Upper lobe of right lung (tissue), 1 donor: Measurements from ENCODE around the gene TNN. TPM values are rescaled to one million over a fixed set of nuclear protein-coding genes. Genes with fewer than 3 reads are reported as not detected.

Experiments used
- ATAC-seq: fragments of 200-7000 bp; cut with Tn5 transposase; one replicate; pipeline ENCODE4 v1.9.1; 2020; ENCODE audit warnings: mild to moderate bottlenecking, moderate library complexity
- DNase-seq: peaks from one replicate; pipeline ENCODE4 v3.0.0-alpha.2; 2020
- H3K27ac ChIP-seq: fragments of 200-600 bp; one replicate; pipeline ENCODE4 v1.8.0; 2022
- H3K27me3 ChIP-seq: fragments of 200-600 bp; one replicate; pipeline ENCODE4 v1.8.0; 2022; ENCODE audit warnings: mild to moderate bottlenecking
- H3K36me3 ChIP-seq: fragments of 200-600 bp; one replicate; pipeline ENCODE4 v1.8.0; 2022
- H3K4me1 ChIP-seq: fragments of 200-600 bp; one replicate; pipeline ENCODE4 v1.8.0; 2022
- H3K4me3 ChIP-seq: fragments of 200-600 bp; one replicate; pipeline ENCODE4 v1.8.0; 2022; ENCODE audit warnings: mild to moderate bottlenecking
- H3K9me3 ChIP-seq: fragments of 200-600 bp; one replicate; pipeline ENCODE4 v1.8.0; 2022
- CTCF ChIP-seq: fragments of 200-600 bp; IDR thresholded peaks from one replicate; pipeline ENCODE4 v1.8.0; 2022; ENCODE audit warnings: antibody characterized with exemption
- intact Hi-C: fragments of 100-400 bp; cut with DNase I; formaldehyde crosslinking; loops from one replicate; pipeline ENCODE4 v1.11.0; 2022
- total RNA-seq: library from RNA; stranded (reverse); fragmentation: NEBNext Ultra II Directional; extraction: Animal tissue kit (Norgen Biotek cat#: 25700); gene quantifications from one replicate; pipeline ENCODE4 v1.2.1, GENCODE V29; 2021
- donor health status: DM: no; HTN: yes; CAD: no; lungs with severe emphysema.

TNN gene
- total RNA-seq, 1 donor from 2014 or later = not detected

GRCh38 chr1:175073061-175073460 lies 5.4 kb downstream of the TNN start:
- Histone ChIP-seq H3K9me3 (no peaks in the 10 kb centered on the region), H3K36me3 (no peaks in the 10 kb centered on the region), H3K27ac (no peak overlapping the region), H3K27me3 (no peaks in the 10 kb centered on the region), H3K4me3 (no peak overlapping the region), H3K4me1 (peaks cover 6% of the 10 kb centered on the region)
- ATAC-seq (peak; percentile 55), DNase-seq (no peak)
- TF ChIP-seq CTCF = no peak
- intact Hi-C loops = no loop called here

GRCh38 chr1:175073633-175074032 lies 6.0 kb downstream of the TNN start:
- H3K36me3 ChIP-seq = no peaks in the 10 kb centered on the region
- H3K9me3 ChIP-seq = no peaks in the 10 kb centered on the region
- H3K4me3 ChIP-seq = no peak overlapping the region
- DNase-seq = no peak
- H3K4me1 ChIP-seq = peaks cover 6% of the 10 kb centered on the region
- H3K27me3 ChIP-seq = no peaks in the 10 kb centered on the region
- no peak for ATAC-seq
- no peak overlapping the region for H3K27ac ChIP-seq
- intact Hi-C loops = no loop called here
- TF ChIP-seq CTCF = no peak

GRCh38 chr1:175075572-175076568 lies 8.2 kb downstream of the TNN start:
- Histone ChIP-seq H3K4me3 (no peak overlapping the region), H3K27ac (no peak overlapping the region), H3K27me3 (no peaks in the 10 kb centered on the region), H3K4me1 (peaks cover 6% of the 10 kb centered on the region), H3K36me3 (no peaks in the 10 kb centered on the region), H3K9me3 (no peaks in the 10 kb centered on the region)
- ATAC-seq (no peak), DNase-seq (no peak)
- intact Hi-C loops = no loop called here
- no peak for TF ChIP-seq CTCF

GRCh38 chr1:175077356-175078030 lies 9.9 kb downstream of the TNN start:
- no peak for ATAC-seq
- intact Hi-C loops = no loop called here
- no peak for TF ChIP-seq CTCF
- H3K4me3 ChIP-seq = no peak overlapping the region
- H3K4me1 ChIP-seq = peaks cover 5% of the 10 kb centered on the region
- no peak overlapping the region for H3K27ac ChIP-seq
- H3K9me3 ChIP-seq = no peaks in the 10 kb centered on the region
- no peaks in the 10 kb centered on the region for H3K36me3 ChIP-seq
- no peak for DNase-seq
- no peaks in the 10 kb centered on the region for H3K27me3 ChIP-seq

- DNase-seq = no peak
- Histone ChIP-seq H3K9me3 (no peaks in the 10 kb centered on the region), H3K4me1 (no peaks in the 10 kb centered on the region), H3K36me3 (no peaks in the 10 kb centered on the region), H3K4me3 (no peak overlapping the region), H3K27ac (no peak overlapping the region), H3K27me3 (no peaks in the 10 kb centered on the region)
- intact Hi-C loops = no loop called here
- no peak for TF ChIP-seq CTCF
- ATAC-seq = no peak
Observed at GRCh38 chr1:175078629-175079028, 11.0 kb downstream of the TNN start.
